ENCODE data around the gene ZNF330.

DNA sequence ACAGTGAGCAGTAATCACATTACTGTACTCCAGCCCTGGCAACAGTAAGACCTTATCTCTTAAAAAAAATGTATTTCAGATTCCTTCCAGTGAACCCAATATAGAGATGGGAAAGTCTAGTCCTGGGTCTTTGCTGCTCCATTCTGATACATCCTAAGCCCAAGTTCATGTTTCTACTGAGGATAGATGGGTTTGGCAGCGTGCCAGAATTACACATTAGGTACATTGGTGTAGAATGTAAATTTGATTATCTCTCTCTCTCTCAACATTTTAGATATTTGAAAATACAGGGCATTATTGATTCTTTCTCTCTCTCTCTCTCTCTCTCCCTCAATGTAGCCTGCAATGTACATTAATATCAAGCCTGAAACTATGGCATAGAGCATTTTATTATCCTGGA lies 43.5 kb upstream of the ZNF330 start:
- TF ChIP-seq, protein P1, sequence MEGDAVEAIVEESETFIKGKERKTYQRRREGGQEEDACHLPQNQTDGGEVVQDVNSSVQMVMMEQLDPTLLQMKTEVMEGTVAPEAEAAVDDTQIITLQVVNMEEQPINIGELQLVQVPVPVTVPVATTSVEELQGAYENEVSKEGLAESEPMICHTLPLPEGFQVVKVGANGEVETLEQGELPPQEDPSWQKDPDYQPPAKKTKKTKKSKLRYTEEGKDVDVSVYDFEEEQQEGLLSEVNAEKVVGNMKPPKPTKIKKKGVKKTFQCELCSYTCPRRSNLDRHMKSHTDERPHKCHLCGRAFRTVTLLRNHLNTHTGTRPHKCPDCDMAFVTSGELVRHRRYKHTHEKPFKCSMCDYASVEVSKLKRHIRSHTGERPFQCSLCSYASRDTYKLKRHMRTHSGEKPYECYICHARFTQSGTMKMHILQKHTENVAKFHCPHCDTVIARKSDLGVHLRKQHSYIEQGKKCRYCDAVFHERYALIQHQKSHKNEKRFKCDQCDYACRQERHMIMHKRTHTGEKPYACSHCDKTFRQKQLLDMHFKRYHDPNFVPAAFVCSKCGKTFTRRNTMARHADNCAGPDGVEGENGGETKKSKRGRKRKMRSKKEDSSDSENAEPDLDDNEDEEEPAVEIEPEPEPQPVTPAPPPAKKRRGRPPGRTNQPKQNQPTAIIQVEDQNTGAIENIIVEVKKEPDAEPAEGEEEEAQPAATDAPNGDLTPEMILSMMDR (IDR thresholded peaks at IDR 0.05; ENCODE audit: insufficient read depth, low read depth, low read length), result no peak
- no peak for TF ChIP-seq EZH2 (IDR thresholded peaks at IDR 0.05; ENCODE audit: insufficient read depth, low read length)

All from astrocyte (in vitro differentiated cells and primary cell).